ENCODE data around the gene CHRDL1. TPM values are rescaled to one million over a fixed set of nuclear protein-coding genes. Genes with fewer than 3 reads are reported as not detected.

CHRDL1 gene
- total RNA-seq, 4 donors from 2014 or later: 23.6 to 140 (median 62.7) TPM

- Histone ChIP-seq H3K9me3 (no peaks in the 10 kb centered on the region), H3K4me1 (no peaks in the 10 kb centered on the region), H3K36me3 (no peaks in the 10 kb centered on the region), H3K27me3 (no peaks in the 10 kb centered on the region), H3K4me3 (replicated peaks in 1 of 3) (no peak overlapping the region), H3K27ac (no peak overlapping the region)
- TF ChIP-seq POLR2A (IDR thresholded peaks at IDR 0.05): no peak
- TF ChIP-seq, protein P1, sequence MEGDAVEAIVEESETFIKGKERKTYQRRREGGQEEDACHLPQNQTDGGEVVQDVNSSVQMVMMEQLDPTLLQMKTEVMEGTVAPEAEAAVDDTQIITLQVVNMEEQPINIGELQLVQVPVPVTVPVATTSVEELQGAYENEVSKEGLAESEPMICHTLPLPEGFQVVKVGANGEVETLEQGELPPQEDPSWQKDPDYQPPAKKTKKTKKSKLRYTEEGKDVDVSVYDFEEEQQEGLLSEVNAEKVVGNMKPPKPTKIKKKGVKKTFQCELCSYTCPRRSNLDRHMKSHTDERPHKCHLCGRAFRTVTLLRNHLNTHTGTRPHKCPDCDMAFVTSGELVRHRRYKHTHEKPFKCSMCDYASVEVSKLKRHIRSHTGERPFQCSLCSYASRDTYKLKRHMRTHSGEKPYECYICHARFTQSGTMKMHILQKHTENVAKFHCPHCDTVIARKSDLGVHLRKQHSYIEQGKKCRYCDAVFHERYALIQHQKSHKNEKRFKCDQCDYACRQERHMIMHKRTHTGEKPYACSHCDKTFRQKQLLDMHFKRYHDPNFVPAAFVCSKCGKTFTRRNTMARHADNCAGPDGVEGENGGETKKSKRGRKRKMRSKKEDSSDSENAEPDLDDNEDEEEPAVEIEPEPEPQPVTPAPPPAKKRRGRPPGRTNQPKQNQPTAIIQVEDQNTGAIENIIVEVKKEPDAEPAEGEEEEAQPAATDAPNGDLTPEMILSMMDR (IDR thresholded peaks at IDR 0.05): no peak
- no peak for DNase-seq
- intact Hi-C loops (cut with DNase I): no loop called here
- WGBS, 2 donors: 76 to 90% methylated on average over 4 of the region's 4 CpGs
These were observed 10.5 kb upstream of the CHRDL1 start for GRCh38 chrX:110806145-110806544.

GRCh38 chrX:110805303-110805702, 9.7 kb upstream of the CHRDL1 start:
- no peaks in the 10 kb centered on the region for H3K9me3 ChIP-seq
- no peak overlapping the region for H3K27ac ChIP-seq
- intact Hi-C loops (cut with DNase I): no loop called here
- no peaks in the 10 kb centered on the region for H3K27me3 ChIP-seq
- H3K4me3 ChIP-seq (replicated peaks in 1 of 3): no peak overlapping the region
- TF ChIP-seq POLR2A (IDR thresholded peaks at IDR 0.05): no peak
- TF ChIP-seq, protein P1 (IDR thresholded peaks at IDR 0.05): no peak
- 63 to 72% methylated on average over 1 of the region's 1 CpG for WGBS, 2 donors
- H3K36me3 ChIP-seq: no peaks in the 10 kb centered on the region
- no peaks in the 10 kb centered on the region for H3K4me1 ChIP-seq
- DNase-seq: no peak

DNA sequence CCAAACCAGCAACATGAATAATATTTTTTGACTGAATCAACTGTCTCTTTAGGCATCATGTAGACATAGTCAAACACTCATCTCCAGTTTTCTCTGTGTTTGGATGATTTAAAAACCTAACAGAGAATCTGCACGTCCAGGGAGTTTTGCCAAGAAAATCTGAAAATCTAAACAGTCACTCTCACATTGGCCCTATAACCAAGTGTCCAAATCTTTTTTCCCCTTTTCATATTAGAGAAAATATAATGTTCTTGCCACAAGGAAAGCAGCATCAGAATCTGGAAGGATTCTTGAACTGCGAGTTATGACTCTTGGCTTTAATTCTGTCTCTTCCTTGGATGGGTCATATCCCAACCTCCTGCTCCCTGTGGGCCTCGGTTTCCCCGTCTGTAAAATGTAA, 8.8 kb upstream of the CHRDL1 start:
- TF ChIP-seq, protein P1 (IDR thresholded peaks at IDR 0.05): no peak
- TF ChIP-seq POLR2A (IDR thresholded peaks at IDR 0.05): no peak
- intact Hi-C loops (cut with DNase I): no loop called here
- H3K4me1 ChIP-seq: no peaks in the 10 kb centered on the region
- no peaks in the 10 kb centered on the region for H3K9me3 ChIP-seq
- 78 to 79% methylated on average over 4 of the region's 4 CpGs for WGBS, 2 donors
- H3K36me3 ChIP-seq: no peaks in the 10 kb centered on the region
- H3K27me3 ChIP-seq: no peaks in the 10 kb centered on the region
- no peak overlapping the region for H3K4me3 ChIP-seq (replicated peaks in 1 of 3)
- H3K27ac ChIP-seq: no peak overlapping the region
- DNase-seq: no peak

- intact Hi-C loops (cut with DNase I): no loop called here
- Histone ChIP-seq H3K9me3 (no peaks in the 10 kb centered on the region), H3K4me1 (no peaks in the 10 kb centered on the region), H3K27ac (no peak overlapping the region), H3K27me3 (no peaks in the 10 kb centered on the region), H3K36me3 (no peaks in the 10 kb centered on the region), H3K4me3 (replicated peaks in 1 of 3) (no peak overlapping the region)
- WGBS, 2 donors: 87 to 94% methylated on average over 3 of the region's 3 CpGs
- no peak for DNase-seq
- TF ChIP-seq, protein P1 (IDR thresholded peaks at IDR 0.05): no peak
- TF ChIP-seq POLR2A (IDR thresholded peaks at IDR 0.05): no peak
These were observed 7.9 kb upstream of the CHRDL1 start for GRCh38 chrX:110803506-110803905.

GRCh38 chrX:110796407-110796697, 735 bp upstream of the CHRDL1 start:
- no peaks in the 10 kb centered on the region for H3K36me3 ChIP-seq
- intact Hi-C loops (cut with DNase I): no loop called here
- WGBS, 2 donors: 56 to 58% methylated on average over 2 to 4 of the region's 5 CpGs
- no peak overlapping the region for H3K4me3 ChIP-seq (replicated peaks in 1 of 3)
- no peaks in the 10 kb centered on the region for H3K27me3 ChIP-seq
- H3K27ac ChIP-seq: no peak overlapping the region
- no peak for TF ChIP-seq POLR2A (IDR thresholded peaks at IDR 0.05)
- TF ChIP-seq, protein P1 (IDR thresholded peaks at IDR 0.05): no peak
- H3K4me1 ChIP-seq: no peaks in the 10 kb centered on the region
- no peak for DNase-seq
- no peaks in the 10 kb centered on the region for H3K9me3 ChIP-seq

Measured in thyroid gland (tissue), 4 donors.